Heart left ventricle (tissue), 16 donors: ENCODE measurements around the gene XIRP1. TPM values are rescaled to one million over a fixed set of nuclear protein-coding genes. Genes with fewer than 3 reads are reported as not detected.

Experiments used
- ATAC-seq, 4 donors: fragments of 200-7000 bp; cut with Tn5 transposase; one replicate each; pipeline ENCODE4 v1.9.1; 2020 to 2022; ENCODE audit warnings: moderate library complexity in 4 of 4, mild to moderate bottlenecking in 3 of 4, moderate number of reproducible peaks in 1 of 4
- DNase-seq, 5 donors: peaks; one replicate each; pipeline ENCODE4 v3.0.0-alpha.2; 2020
- H3K27ac ChIP-seq, 12 donors: fragments of 200-600 bp; sonication (generic) in 4 of 12; one replicate each; pipeline versions ENCODE4 v1.5.0 to v1.8.0; 2016 to 2022; ENCODE audit warnings: mild to moderate bottlenecking in 2 of 12
- H3K27me3 ChIP-seq, 9 donors: fragments of 200-600 bp; sonication (generic) in 2 of 9; one replicate each; pipeline versions ENCODE4 v1.5.1 to v1.8.0; 2016 to 2022; ENCODE audit warnings: mild to moderate bottlenecking in 3 of 9
- H3K36me3 ChIP-seq, 9 donors: fragments of 200-600 bp; sonication (generic) in 2 of 9; one replicate each; pipeline versions ENCODE4 v1.5.0 to v1.8.0; 2018 to 2022; ENCODE audit warnings: mild to moderate bottlenecking in 2 of 9
- H3K4me1 ChIP-seq, 12 donors: fragments of 200-600 bp; sonication (generic) in 4 of 12; one replicate each; pipeline versions ENCODE4 v1.5.0 to v1.8.0; 2016 to 2022; ENCODE audit warnings: mild to moderate bottlenecking in 3 of 12
- H3K4me3 ChIP-seq, 12 donors: fragments of 200-600 bp; sonication (generic) in 4 of 12; one replicate each; pipeline versions ENCODE4 v1.5.0 to v1.8.0; 2017 to 2022; ENCODE audit warnings: mild to moderate bottlenecking in 9 of 12, moderate library complexity in 4 of 12
- H3K9me3 ChIP-seq, 12 donors: fragments of 200-600 bp; sonication (generic) in 4 of 12; one replicate each; pipeline versions ENCODE4 v1.5.0 to v1.8.0; 2016 to 2022; ENCODE audit warnings: mild to moderate bottlenecking in 1 of 12
- CTCF ChIP-seq, 12 donors: fragments of 200-600 bp; sonication (generic) in 4 of 12; IDR thresholded peaks; one replicate each; pipeline versions ENCODE4 v1.5.0 to v1.8.0; 2018 to 2022; ENCODE audit warnings: antibody characterized with exemption in 12 of 12, mild to moderate bottlenecking in 5 of 12
- POLR2A ChIP-seq, 2 donors: fragments of 450-650 bp; IDR thresholded peaks; one replicate each; pipeline ENCODE4 v1.6.1; 2017; ENCODE audit warnings: antibody characterized with exemption in 2 of 2, mild to moderate bottlenecking in 2 of 2, moderate library complexity in 2 of 2
- WGBS, 4 donors: extraction: QIAGEN DNeasy Blood & Tissue Kit in 2 of 4; methylation state at CpG; one replicate each; pipeline versions ENCODE4 v1.1.5 to v1.1.7; 2013 to 2018; 5-methylcytosine and 5-hydroxymethylcytosine counted together
- intact Hi-C, 10 donors: fragments of 100-400 bp; cut with DNase I; formaldehyde crosslinking; loops; one replicate each; pipeline versions ENCODE4 v1.11.1 to v1.14.2; 2022
- polyA plus RNA-seq, 2 donors: library from polyadenylated mRNA; stranded (reverse); fragments of 200-250 nt; gene quantifications; one replicate each; pipeline ENCODE4 v1.2.3, GENCODE V29; 2013
- total RNA-seq, 9 donors: library from RNA; depleted of rRNA in 2 of 9; stranded (reverse); fragments of >200 nt in 2 of 9; fragmentation: NEBNext Ultra II Directional in 3 of 9; extraction: Animal tissue kit (Norgen Biotek cat#: 25700) in 3 of 9; gene quantifications; one replicate each; pipeline versions ENCODE4 v1.1.0 to v1.2.4, GENCODE V29; 2016 to 2023
- donor health status: ischemic (EF 13 %, LVEDD 7.1; RV severe dilation, severe dysfunction).
- donor health status: healthy with polysubstance abuse.
- donor health status: DM: no; HTN: yes; CAD: no.
- donor health status: DM: no; HTN: no; CAD: no.
- donor health status: ischemic (EF 25% LVEDD 6.9; RV normal size, moderate dysfunction).
- donor health status: ischemic (EF 25% LVEDD 5.7; RV mildly dilated, moderate dysfunction).
- donor health status: healthy.
- donor health status: DM: yes; HTN: yes; CAD: no.
- donor health status: ischemic (EF 35%, LVEDD 5.7; RV mildly dilated, moderate dysfunction).
- donor health status: nonischemic (EF 11% LVEDD 7.7; RV severe dilation, severe dysfunction).
- donor health status: DM: yes; HTN: yes; CAD: no.
- donor health status: PGD.
- donor health status: ischemic (EF 29% LVEDD 5.4; RV normal size, mild dysfunction).
- donor health status: nonischemic (EF 23%, LVEDD 6.1; RV moderate dilation, normal function).

Gene XIRP1
- total and polyA plus RNA-seq, 11 donors, result 293 to 1,122 (median 530) TPM

GRCh38 chr3:39202094-39202493 is 9.7 kb upstream of the XIRP1 start:
- Histone ChIP-seq H3K9me3 (peaks cover 0 to 7% (median 0%) of the 10 kb centered on the region in 12 donors), H3K36me3 (no peaks in the 10 kb centered on the region), H3K27ac (no peak overlapping the region), H3K4me3 (no peak overlapping the region), H3K27me3 (no peaks in the 10 kb centered on the region), H3K4me1 (peaks cover 0 to under 1% (median 0%) of the 10 kb centered on the region in 12 donors)
- no peak for DNase-seq
- 68 to 90% (median 78%) methylated on average over 3 of the region's 3 CpGs for WGBS, 4 donors
- peak in 2 of 4 donors; percentile 43 to 48 for ATAC-seq
- TF ChIP-seq POLR2A (IDR thresholded peaks at IDR 0.05) (no peak), CTCF (IDR thresholded peaks at IDR 0.05) (no peak)
- intact Hi-C loops, result no loop called here

- WGBS, 4 donors, result 24 to 38% (median 30%) methylated on average over 6 of the region's 6 CpGs
- Histone ChIP-seq H3K4me3 (no peak overlapping the region), H3K27me3 (no peaks in the 10 kb centered on the region), H3K36me3 (no peaks in the 10 kb centered on the region), H3K27ac (peak overlapping the region; percentile 28 to 82 (median 70)), H3K4me1 (peaks cover 0 to 21% (median 5%) of the 10 kb centered on the region in 12 donors), H3K9me3 (peaks cover 0 to 4% (median 0%) of the 10 kb centered on the region in 12 donors)
- TF ChIP-seq POLR2A (IDR thresholded peaks at IDR 0.05), result no peak
- TF ChIP-seq CTCF (IDR thresholded peaks at IDR 0.05), result no peak
- intact Hi-C loops, result no loop called here
- ATAC-seq, result no peak
- DNase-seq, result peak in 1 of 5 donors; percentile 51
Observed at GRCh38 chr3:39196671-39197356, 4.4 kb upstream of the XIRP1 start.

DNA sequence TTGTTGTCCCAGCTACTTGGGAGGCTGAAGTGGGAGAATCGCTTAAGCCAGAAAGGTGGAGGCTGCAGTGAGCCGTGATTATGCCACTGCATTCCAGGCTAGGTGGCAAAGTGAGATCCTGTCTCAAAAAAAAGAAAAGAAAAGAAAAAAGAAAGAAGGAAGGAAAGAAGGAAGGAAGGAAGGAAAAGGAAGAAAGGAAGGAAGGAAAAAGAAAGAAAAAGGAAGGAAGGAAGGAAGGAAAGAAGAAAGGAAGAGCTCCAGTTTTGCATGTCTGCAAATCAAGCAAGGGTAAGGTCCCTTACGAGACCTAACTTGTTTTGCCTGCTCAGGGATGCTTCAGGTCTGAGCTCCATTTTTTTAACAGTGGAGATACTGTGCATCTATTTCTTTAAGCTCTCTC is 3.6 kb upstream of the XIRP1 start:
- H3K27me3 ChIP-seq, result no peaks in the 10 kb centered on the region
- H3K27ac ChIP-seq, result peak overlapping the region in 8 of 12 donors; percentile 38 to 82 (median 75)
- peaks cover 0 to 21% (median 5%) of the 10 kb centered on the region in 12 donors for H3K4me1 ChIP-seq
- H3K9me3 ChIP-seq, result no peaks in the 10 kb centered on the region
- TF ChIP-seq POLR2A (IDR thresholded peaks at IDR 0.05) (no peak), CTCF (IDR thresholded peaks at IDR 0.05) (no peak)
- DNase-seq, result no peak
- intact Hi-C loops, result no loop called here
- no peaks in the 10 kb centered on the region for H3K36me3 ChIP-seq
- no peak overlapping the region for H3K4me3 ChIP-seq
- WGBS, 4 donors, result 78 to 89% (median 85%) methylated on average over 3 of the region's 3 CpGs
- no peak for ATAC-seq

- Histone ChIP-seq H3K4me1 (peaks cover 0 to 47% (median 10%) of the 10 kb centered on the region in 12 donors), H3K27ac (peak overlapping the region; percentile 5 to 99 (median 90)), H3K9me3 (no peaks in the 10 kb centered on the region), H3K36me3 (peaks cover 0 to 4% (median 0%) of the 10 kb centered on the region in 9 donors), H3K27me3 (no peaks in the 10 kb centered on the region), H3K4me3 (no peak overlapping the region)
- ATAC-seq (peak; percentile 17 to 50 (median 36)), DNase-seq (peak in 3 of 5 donors; percentile 65 to 79 (median 67))
- TF ChIP-seq POLR2A (IDR thresholded peaks at IDR 0.05), result no peak
- no peak for TF ChIP-seq CTCF (IDR thresholded peaks at IDR 0.05)
- 50 to 75% (median 56%) methylated on average over 7 of the region's 7 CpGs for WGBS, 4 donors
- intact Hi-C loops, result loop anchor here in 5 of 10 donors (5.0 kb wide), 3 partner anchors 66 to 99 kb away; no protein-coding TSS in a partner anchor
Observed at GRCh38 chr3:39193391-39193790, 996 bp upstream of the XIRP1 start.
